Nephron progenitor cell (in vitro differentiated cells): ENCODE measurements around the gene LMBR1.
"Not testable (repeated sequence)": the region's sequence is repeated elsewhere in the genome, so short reads cannot be mapped to it uniquely, and the experiment has no call there.

Experiments
- DNase-seq: peaks from one replicate; pipeline ENCODE4 v3.0.0; 2021
- H3K27ac Mint-ChIP-seq: 2 replicates; pipeline ENCODE4 v1.8.0; 2021; ENCODE audit warnings: mild to moderate bottlenecking, moderate library complexity, mixed read lengths
- H3K27me3 Mint-ChIP-seq: 2 replicates; pipeline ENCODE4 v1.8.0; 2021; ENCODE audit warnings: mild to moderate bottlenecking, low read depth, mixed read lengths; ENCODE audit not compliant: poor library complexity
- H3K36me3 Mint-ChIP-seq: 2 replicates; pipeline ENCODE4 v1.8.0; 2021; ENCODE audit warnings: low read depth, mixed read lengths
- H3K4me1 Mint-ChIP-seq: 2 replicates; pipeline ENCODE4 v1.8.0; 2021; ENCODE audit warnings: mixed read lengths
- H3K4me3 Mint-ChIP-seq: 2 replicates; pipeline ENCODE4 v1.8.0; 2021; ENCODE audit warnings: mild to moderate bottlenecking, moderate library complexity, mixed read lengths
- H3K9me3 Mint-ChIP-seq: 2 replicates; pipeline ENCODE4 v1.8.0; 2021; ENCODE audit warnings: mild to moderate bottlenecking, moderate library complexity, mixed read lengths
- CTCF ChIP-seq: fragments of 200-600 bp; sonication (generic); IDR thresholded peaks from 2 replicates; pipeline ENCODE4 v1.5.0; 2021; ENCODE audit warnings: antibody characterized with exemption

Gene LMBR1

GRCh38 chr7:156854654-156855053 is 38.3 kb downstream of the LMBR1 start:
- H3K4me1 Mint-ChIP-seq, result no peaks in the 10 kb centered on the region
- H3K27ac Mint-ChIP-seq, result no peak overlapping the region
- peaks cover 79% of the 10 kb centered on the region for H3K36me3 Mint-ChIP-seq
- peaks cover 89% of the 10 kb centered on the region for H3K9me3 Mint-ChIP-seq
- peaks cover 3% of the 10 kb centered on the region for H3K27me3 Mint-ChIP-seq
- DNase-seq, result no peak
- no peak overlapping the region for H3K4me3 Mint-ChIP-seq
- TF ChIP-seq CTCF, result no peak

- no peak for DNase-seq
- H3K27me3 Mint-ChIP-seq, result peaks cover 5% of the 10 kb centered on the region
- no peaks in the 10 kb centered on the region for H3K4me1 Mint-ChIP-seq
- no peak overlapping the region for H3K4me3 Mint-ChIP-seq
- peaks cover 43% of the 10 kb centered on the region for H3K36me3 Mint-ChIP-seq
- H3K9me3 Mint-ChIP-seq, result peaks cover 52% of the 10 kb centered on the region
- no peak for TF ChIP-seq CTCF
- no peak overlapping the region for H3K27ac Mint-ChIP-seq
These were observed 44.0 kb downstream of the LMBR1 start for GRCh38 chr7:156848979-156849378.

- no peak overlapping the region for H3K4me3 Mint-ChIP-seq
- H3K27me3 Mint-ChIP-seq, result peaks cover 2% of the 10 kb centered on the region
- no peak for TF ChIP-seq CTCF
These were observed 47.4 kb downstream of the LMBR1 start for GRCh38 chr7:156845379-156846101.

GRCh38 chr7:156843582-156843981 is 49.4 kb downstream of the LMBR1 start:
- H3K27me3 Mint-ChIP-seq, H3K9me3 Mint-ChIP-seq, DNase-seq, H3K27ac Mint-ChIP-seq, H3K4me3 Mint-ChIP-seq: not testable (repeated sequence)
- Mint-ChIP-seq H3K4me1 (peaks cover 10% of the 10 kb centered on the region), H3K36me3 (peaks cover 18% of the 10 kb centered on the region)

More at GRCh38 chr7:156845379-156846101, 47.4 kb downstream of the LMBR1 start:
- Mint-ChIP-seq H3K9me3 (peaks cover 25% of the 10 kb centered on the region), H3K36me3 (peaks cover 25% of the 10 kb centered on the region), H3K4me1 (no peaks in the 10 kb centered on the region), H3K27ac (no peak overlapping the region)
- no peak for DNase-seq

GRCh38 chr7:156843157-156843556 is 49.8 kb downstream of the LMBR1 start:
- H3K36me3 Mint-ChIP-seq, result peaks cover 18% of the 10 kb centered on the region
- no peaks in the 10 kb centered on the region for H3K27me3 Mint-ChIP-seq
- DNase-seq, result no peak
- no peak overlapping the region for H3K4me3 Mint-ChIP-seq
- H3K27ac Mint-ChIP-seq, result no peak overlapping the region
- peaks cover 10% of the 10 kb centered on the region for H3K4me1 Mint-ChIP-seq
- no peak for TF ChIP-seq CTCF
- peaks cover 5% of the 10 kb centered on the region for H3K9me3 Mint-ChIP-seq

GRCh38 chr7:156842740-156843140 is 50.2 kb downstream of the LMBR1 start:
- Mint-ChIP-seq H3K27me3 (no peaks in the 10 kb centered on the region), H3K36me3 (peaks cover 15% of the 10 kb centered on the region), H3K9me3 (peaks cover 1% of the 10 kb centered on the region), H3K27ac (no peak overlapping the region), H3K4me3 (no peak overlapping the region), H3K4me1 (peaks cover 10% of the 10 kb centered on the region)
- peak; percentile 12 for DNase-seq
- no peak for TF ChIP-seq CTCF
